BLaER1 treated with 17β-estradiol and CSF1 and Interleukin-3, amounts not matched to agents 10 nM and 100 nM (cell line): Measurements from ENCODE around the gene SH3GL3.

Source experiments
- H3K27ac ChIP-seq, 11 experiments: shearing (Covaris generic); formaldehyde crosslinking; 2 replicates each; pipeline ENCODE4 v1.8.1; 2022
- H3K27me3 ChIP-seq, 11 experiments: shearing (Covaris generic); formaldehyde crosslinking; 2 replicates each; pipeline ENCODE4 v1.8.1; 2022
- H3K36me3 ChIP-seq, 11 experiments: shearing (Covaris generic); formaldehyde crosslinking; 2 replicates each; pipeline ENCODE4 v1.8.1; 2022
- H3K4me1 ChIP-seq, 10 experiments: shearing (Covaris generic); formaldehyde crosslinking; 2 replicates each; pipeline ENCODE4 v1.8.1; 2022
- H3K4me2 ChIP-seq, 11 experiments: shearing (Covaris generic); formaldehyde crosslinking; 2 replicates each; pipeline ENCODE4 v1.8.1; 2022
- H3K4me3 ChIP-seq, 10 experiments: shearing (Covaris generic); formaldehyde crosslinking; 2 replicates each; pipeline ENCODE4 v1.8.1; 2022
- H3K9ac ChIP-seq, 11 experiments: shearing (Covaris generic); formaldehyde crosslinking; 2 replicates each; pipeline ENCODE4 v1.8.1; 2022
- H3K9me3 ChIP-seq, 11 experiments: shearing (Covaris generic); formaldehyde crosslinking; replicated peaks in 1 of 11; 2 replicates each; pipeline ENCODE4 v1.8.1; 2022
- H4K20me1 ChIP-seq, 11 experiments: shearing (Covaris generic); formaldehyde crosslinking; 2 replicates each; pipeline ENCODE4 v1.8.1; 2022
- Cebpa-rat ChIP-seq, 11 experiments: shearing (Covaris generic); IDR thresholded peaks; 2 replicates each; pipeline ENCODE4 v1.8.1; 2022

Gene SH3GL3

GRCh38 chr15:83472151-83472550, 25.0 kb downstream of the SH3GL3 start:
- no peaks in the 10 kb centered on the region for H3K4me1 ChIP-seq
- no peak overlapping the region for H3K9ac ChIP-seq
- H3K9me3 ChIP-seq, result peaks cover 0 to 5% (median 0%) of the 10 kb centered on the region in 11 experiments; a peak in 4 of 22 replicates
- H3K27ac ChIP-seq, result no peak overlapping the region
- H4K20me1 ChIP-seq, result no peaks in the 10 kb centered on the region
- H3K36me3 ChIP-seq, result no peaks in the 10 kb centered on the region
- H3K4me3 ChIP-seq, result no peak overlapping the region
- H3K4me2 ChIP-seq, result no peak overlapping the region
- no peaks in the 10 kb centered on the region for H3K27me3 ChIP-seq
- no peak for TF ChIP-seq Cebpa-rat (IDR thresholded peaks at IDR 0.05)

DNA sequence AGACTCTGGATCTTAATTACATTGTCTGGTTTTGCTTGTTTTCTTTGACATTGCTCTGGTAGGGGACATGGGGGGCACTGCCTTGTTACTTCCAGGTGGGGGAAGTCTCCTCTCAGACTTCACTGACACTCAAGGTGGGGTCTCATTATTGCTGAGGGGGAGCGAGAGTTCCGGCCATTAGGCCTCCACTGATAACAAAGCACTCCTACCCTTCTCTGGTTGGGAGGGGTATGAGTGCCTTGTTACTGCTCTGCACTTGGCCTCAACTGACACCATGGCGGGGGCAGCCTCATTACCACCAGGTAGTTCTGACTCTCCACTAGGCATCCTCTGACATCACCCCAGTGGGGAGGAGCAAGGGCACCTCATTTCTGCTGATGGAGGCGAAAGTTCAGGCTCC, 25.7 kb downstream of the SH3GL3 start:
- peaks cover 0 to 5% (median 0%) of the 10 kb centered on the region in 11 experiments; a peak in 4 of 22 replicates for H3K9me3 ChIP-seq
- no peaks in the 10 kb centered on the region for H3K36me3 ChIP-seq
- no peak overlapping the region for H3K27ac ChIP-seq
- H3K4me1 ChIP-seq, result no peaks in the 10 kb centered on the region
- no peak overlapping the region for H3K9ac ChIP-seq
- H3K27me3 ChIP-seq, result no peaks in the 10 kb centered on the region
- no peaks in the 10 kb centered on the region for H4K20me1 ChIP-seq
- no peak for TF ChIP-seq Cebpa-rat (IDR thresholded peaks at IDR 0.05)
- no peak overlapping the region for H3K4me3 ChIP-seq
- H3K4me2 ChIP-seq, result no peak overlapping the region

DNA sequence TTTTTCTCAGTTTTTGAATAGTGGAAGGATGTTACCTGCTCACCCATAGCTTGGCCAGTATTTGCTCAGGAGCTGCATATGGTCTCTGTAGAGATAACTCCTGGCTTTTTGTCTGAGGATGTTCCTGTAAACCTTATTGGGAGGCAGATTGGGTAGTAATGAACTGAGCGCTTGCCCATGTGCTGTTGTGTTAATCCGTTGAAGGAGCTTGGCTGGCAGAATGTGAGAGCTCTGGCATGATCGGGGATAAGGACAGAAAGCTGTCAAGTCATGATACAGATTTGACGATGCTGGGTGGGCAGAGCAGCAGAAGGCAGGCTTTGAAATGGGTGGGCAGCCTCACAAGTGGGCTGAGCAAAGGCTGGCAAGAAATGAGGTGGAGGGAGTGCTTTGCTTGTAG, 27.4 kb downstream of the SH3GL3 start:
- Histone ChIP-seq H3K9ac (no peak overlapping the region), H3K36me3 (no peaks in the 10 kb centered on the region), H3K27ac (no peak overlapping the region), H3K9me3 (peaks cover 0 to 5% (median 0%) of the 10 kb centered on the region in 11 experiments; a peak in 4 of 22 replicates), H4K20me1 (no peaks in the 10 kb centered on the region), H3K4me1 (no peaks in the 10 kb centered on the region), H3K4me2 (no peak overlapping the region), H3K27me3 (no peaks in the 10 kb centered on the region), H3K4me3 (no peak overlapping the region)
- no peak for TF ChIP-seq Cebpa-rat (IDR thresholded peaks at IDR 0.05)

- H3K27ac ChIP-seq, result no peak overlapping the region
- TF ChIP-seq Cebpa-rat (IDR thresholded peaks at IDR 0.05), result no peak
Measured at GRCh38 chr15:83475551-83475950, 28.4 kb downstream of the SH3GL3 start.

GRCh38 chr15:83476066-83476465, 28.9 kb downstream of the SH3GL3 start:
- H3K4me2 ChIP-seq, result no peak overlapping the region
- no peaks in the 10 kb centered on the region for H4K20me1 ChIP-seq
- peaks cover 0 to 5% (median 0%) of the 10 kb centered on the region in 11 experiments; a peak in 4 of 22 replicates for H3K9me3 ChIP-seq
- no peak overlapping the region for H3K9ac ChIP-seq
- no peak overlapping the region for H3K4me3 ChIP-seq
- H3K36me3 ChIP-seq, result no peaks in the 10 kb centered on the region
- H3K27ac ChIP-seq, result no peak overlapping the region
- H3K27me3 ChIP-seq, result no peaks in the 10 kb centered on the region
- no peaks in the 10 kb centered on the region for H3K4me1 ChIP-seq
- TF ChIP-seq Cebpa-rat (IDR thresholded peaks at IDR 0.05), result no peak

More at GRCh38 chr15:83475551-83475950, 28.4 kb downstream of the SH3GL3 start:
- H3K36me3 ChIP-seq, result no peaks in the 10 kb centered on the region
- H3K9me3 ChIP-seq, result peaks cover 0 to 5% (median 0%) of the 10 kb centered on the region in 11 experiments; a peak in 4 of 22 replicates
- H4K20me1 ChIP-seq, result no peaks in the 10 kb centered on the region
- no peaks in the 10 kb centered on the region for H3K27me3 ChIP-seq
- H3K4me1 ChIP-seq, result no peaks in the 10 kb centered on the region
- H3K9ac ChIP-seq, result no peak overlapping the region
- no peak overlapping the region for H3K4me3 ChIP-seq
- no peak overlapping the region for H3K4me2 ChIP-seq

DNA sequence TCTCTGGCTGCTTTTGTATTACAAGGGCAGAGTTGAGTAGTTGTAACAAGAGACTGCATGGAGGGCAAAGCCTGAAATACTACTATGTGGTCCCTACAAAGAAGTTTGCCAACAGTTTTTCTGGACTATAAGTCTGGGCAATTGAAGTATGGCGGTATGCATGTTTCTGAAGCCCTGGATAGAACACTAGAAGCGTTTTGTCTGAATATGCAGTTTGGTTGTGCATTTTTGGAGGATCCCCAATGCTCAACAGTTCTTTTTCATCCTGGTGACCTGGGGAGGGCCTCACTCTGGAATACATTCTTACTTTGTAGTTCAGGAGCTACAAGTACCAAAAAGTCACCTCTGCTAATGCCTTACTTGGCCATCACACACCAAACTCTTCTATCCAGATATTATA, 29.6 kb downstream of the SH3GL3 start:
- no peak overlapping the region for H3K4me2 ChIP-seq

GRCh38 chr15:83477172-83477807, 30.1 kb downstream of the SH3GL3 start:
- Histone ChIP-seq H3K4me3 (no peak overlapping the region), H3K36me3 (no peaks in the 10 kb centered on the region), H3K27ac (no peak overlapping the region), H4K20me1 (no peaks in the 10 kb centered on the region), H3K27me3 (no peaks in the 10 kb centered on the region), H3K4me1 (no peaks in the 10 kb centered on the region), H3K9me3 (0 out of 22 replicates have a peak, but pooled peaks cover 0 to 4% (median 0%) of the 10 kb centered on the region in 11 experiments), H3K4me2 (no peak overlapping the region), H3K9ac (no peak overlapping the region)
- no peak for TF ChIP-seq Cebpa-rat (IDR thresholded peaks at IDR 0.05)

More for the DNA sequence above, 29.6 kb downstream of the SH3GL3 start:
- Histone ChIP-seq H3K9ac (no peak overlapping the region), H3K9me3 (peaks cover 0 to 4% (median 0%) of the 10 kb centered on the region in 11 experiments; a peak in 1 of 22 replicates), H3K4me3 (no peak overlapping the region), H3K36me3 (no peaks in the 10 kb centered on the region), H3K27ac (no peak overlapping the region), H4K20me1 (no peaks in the 10 kb centered on the region), H3K4me1 (no peaks in the 10 kb centered on the region), H3K27me3 (no peaks in the 10 kb centered on the region)
- TF ChIP-seq Cebpa-rat (IDR thresholded peaks at IDR 0.05), result no peak

GRCh38 chr15:83477808-83478537, 30.8 kb downstream of the SH3GL3 start:
- Histone ChIP-seq H3K9me3 (peaks cover 0 to 4% (median 0%) of the 10 kb centered on the region in 11 experiments; a peak in 1 of 22 replicates), H3K36me3 (no peaks in the 10 kb centered on the region), H3K4me1 (no peaks in the 10 kb centered on the region), H3K27ac (no peak overlapping the region), H3K4me2 (no peak overlapping the region), H3K4me3 (no peak overlapping the region), H3K9ac (no peak overlapping the region), H3K27me3 (no peaks in the 10 kb centered on the region), H4K20me1 (no peaks in the 10 kb centered on the region)
- no peak for TF ChIP-seq Cebpa-rat (IDR thresholded peaks at IDR 0.05)

- Histone ChIP-seq H3K27ac (no peak overlapping the region), H3K9me3 (peaks cover 3 to 20% (median 9%) of the 10 kb centered on the region in 11 experiments; a peak in 12 of 22 replicates), H3K4me1 (no peaks in the 10 kb centered on the region), H3K36me3 (no peaks in the 10 kb centered on the region), H3K4me2 (no peak overlapping the region), H3K9ac (no peak overlapping the region), H4K20me1 (no peaks in the 10 kb centered on the region), H3K27me3 (no peaks in the 10 kb centered on the region), H3K4me3 (no peak overlapping the region)
- no peak for TF ChIP-seq Cebpa-rat (IDR thresholded peaks at IDR 0.05)
Measured at GRCh38 chr15:83483612-83484011, 36.5 kb downstream of the SH3GL3 start.
